Neural cell (in vitro differentiated cells): ENCODE data around the gene HBE1. TPM values are rescaled to one million over a fixed set of nuclear protein-coding genes. Genes with fewer than 3 reads are reported as not detected.
"Not testable (repeated sequence)": the region's sequence is repeated elsewhere in the genome, so short reads cannot be mapped to it uniquely, and the experiment has no call there.

Experiments
- H2AFZ ChIP-seq: fragments of 200-600, 300-800 bp; sonication (generic), shearing (Covaris generic); 2 replicates; pipeline ENCODE4 v1.6.0; 2014; ENCODE audit warnings: low read depth, mild to moderate bottlenecking, antibody characterized with exemption, low read length, moderate library complexity
- H3F3A ChIP-seq: fragments of 200-600 bp; shearing (Covaris generic); 2 replicates; pipeline ENCODE4 v1.6.1; 2016; ENCODE audit warnings: mild to moderate bottlenecking, moderate library complexity, mixed read lengths, antibody characterized with exemption, low read length; ENCODE audit not compliant: insufficient read depth, poor library complexity, severe bottlenecking
- H3K27ac ChIP-seq: fragments of 200-600, 300-800 bp; sonication (generic), shearing (Covaris generic); 2 replicates; pipeline ENCODE4 v1.5.1; 2014; ENCODE audit warnings: mild to moderate bottlenecking, low read length, moderate library complexity
- H3K27me3 ChIP-seq: fragments of 300-800, 200-600 bp; sonication (generic), shearing (Covaris generic); 2 replicates; pipeline ENCODE4 v1.6.0; 2014; ENCODE audit warnings: mild to moderate bottlenecking, low read depth, low read length, moderate library complexity; ENCODE audit not compliant: insufficient read depth
- H3K36me3 ChIP-seq: fragments of 300-800, 200-600 bp; sonication (generic), shearing (Covaris generic); 2 replicates; pipeline ENCODE4 v1.5.1; 2014; ENCODE audit warnings: mild to moderate bottlenecking, antibody characterized with exemption, low read length, moderate library complexity; ENCODE audit not compliant: insufficient read depth
- H3K4me2 ChIP-seq: fragments of 300-800, 200-600 bp; sonication (generic), shearing (Covaris generic); 2 replicates; pipeline ENCODE4 v1.6.0; 2014; ENCODE audit warnings: mild to moderate bottlenecking, low read length
- H3K4me3 ChIP-seq: fragments of 300-800, 200-600 bp; sonication (generic), shearing (Covaris generic); 2 replicates; pipeline ENCODE4 v1.5.1; 2014; ENCODE audit warnings: mild to moderate bottlenecking, low read length, moderate library complexity
- H3K79me2 ChIP-seq: fragments of 200-600 bp; shearing (Covaris generic); replicated peaks from 2 replicates; pipeline ENCODE4 v1.6.0; 2014; ENCODE audit warnings: mild to moderate bottlenecking, low read length, moderate library complexity; ENCODE audit not compliant: insufficient read depth
- H3K9ac ChIP-seq: fragments of 300-800, 200-600 bp; sonication (generic), shearing (Covaris generic); 2 replicates; pipeline ENCODE4 v1.6.1; 2016; ENCODE audit warnings: mild to moderate bottlenecking, low read length, mixed read lengths
- H3K9me2 ChIP-seq: fragments of 200-600 bp; shearing (Covaris generic); 2 replicates; pipeline ENCODE4 v1.6.1; 2016; ENCODE audit warnings: mild to moderate bottlenecking, low read length, mixed read lengths; ENCODE audit not compliant: insufficient read depth
- H3K9me3 ChIP-seq: fragments of 200-600, 300-800 bp; sonication (generic), shearing (Covaris generic); 2 replicates; pipeline ENCODE4 v1.6.1; 2016; ENCODE audit warnings: mild to moderate bottlenecking, mixed run types, low read length, moderate library complexity, mixed read lengths
- H4K20me1 ChIP-seq: fragments of 200-600 bp; shearing (Covaris generic); 2 replicates; pipeline ENCODE4 v1.6.1; 2016; ENCODE audit warnings: mild to moderate bottlenecking, mixed run types; ENCODE audit not compliant: insufficient read depth
- MXI1 ChIP-seq: fragments of 450-650 bp; conservative IDR thresholded peaks from 2 replicates; pipeline ENCODE4 v1.6.1; 2014; ENCODE audit warnings: antibody characterized with exemption, mild to moderate bottlenecking; ENCODE audit not compliant: poor library complexity, severe bottlenecking
- RAD21 ChIP-seq: fragments of 450-650 bp; conservative IDR thresholded peaks from 2 replicates; pipeline ENCODE4 v1.6.1; 2014; ENCODE audit warnings: antibody characterized with exemption, mild to moderate bottlenecking, moderate library complexity
- TAF1 ChIP-seq: IDR thresholded peaks from 2 replicates; pipeline ENCODE4 v1.6.1; 2012; ENCODE audit warnings: low read depth
- polyA plus RNA-seq: library from polyadenylated mRNA; depleted of rRNA; stranded (reverse); fragments of >200 nt; gene quantifications from 2 replicates; pipeline ENCODE4 v1.2.3, GENCODE V29; 2014
- TF ChIP-seq, protein P1 (sequence below): fragments of 450-650 bp; IDR thresholded peaks from 2 replicates; pipeline ENCODE4 v1.5.1; 2014; ENCODE audit warnings: antibody characterized with exemption, mild to moderate bottlenecking, moderate library complexity; ENCODE audit not compliant: poor library complexity, severe bottlenecking
- TF ChIP-seq, protein P2 (sequence below): IDR thresholded peaks from 2 replicates; pipeline ENCODE4 v1.6.1; 2012; ENCODE audit warnings: borderline replicate concordance

The HBE1 gene
- polyA plus RNA-seq, 1 donor from 2014 or later = not detected

DNA sequence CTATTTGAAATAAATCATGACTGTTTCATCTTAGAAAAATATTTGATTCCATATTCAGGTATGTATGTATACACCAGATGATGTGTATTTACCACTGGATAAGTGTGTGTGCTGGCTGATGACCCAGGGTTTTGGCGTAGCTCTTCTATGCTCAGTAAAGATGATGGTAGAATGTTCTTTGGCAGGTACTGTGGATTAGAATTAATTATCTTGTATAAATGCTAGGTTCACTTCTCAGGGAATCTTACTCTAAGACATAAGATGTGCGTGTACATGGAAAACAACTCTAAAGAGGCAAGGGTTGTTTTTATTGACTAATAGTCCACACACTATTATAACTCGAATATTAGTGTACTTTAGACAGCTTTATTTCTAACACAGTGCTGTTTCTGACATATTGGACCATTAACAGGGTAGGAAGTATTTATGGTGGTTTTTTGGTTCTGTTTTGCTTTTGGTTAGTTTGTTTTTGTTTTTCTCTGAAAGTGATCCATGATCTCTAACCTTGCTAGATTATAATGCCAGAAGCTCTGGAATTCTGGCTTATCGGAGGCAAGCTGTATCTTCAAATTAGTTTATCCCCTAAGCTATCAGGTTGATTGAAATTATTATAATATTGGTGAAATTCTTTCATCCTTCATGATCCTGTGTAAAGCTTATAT, 19.1 kb downstream of the HBE1 start:
- Histone ChIP-seq H3K79me2 (no peaks in the 10 kb centered on the region), H3K9me2 (no peaks in the 10 kb centered on the region), H3K4me2 (no peak overlapping the region), H4K20me1 (no peaks in the 10 kb centered on the region), H3K4me3 (no peak overlapping the region), H3F3A (no peaks in the 10 kb centered on the region), H3K27me3 (no peaks in the 10 kb centered on the region), H2AFZ (no peak overlapping the region), H3K9ac (no peak overlapping the region), H3K27ac (no peak overlapping the region), H3K9me3 (no peaks in the 10 kb centered on the region), H3K36me3 (no peaks in the 10 kb centered on the region)
- TF ChIP-seq TAF1 (no peak), RAD21 (no peak), MXI1 (no peak)
- TF ChIP-seq, protein P1, sequence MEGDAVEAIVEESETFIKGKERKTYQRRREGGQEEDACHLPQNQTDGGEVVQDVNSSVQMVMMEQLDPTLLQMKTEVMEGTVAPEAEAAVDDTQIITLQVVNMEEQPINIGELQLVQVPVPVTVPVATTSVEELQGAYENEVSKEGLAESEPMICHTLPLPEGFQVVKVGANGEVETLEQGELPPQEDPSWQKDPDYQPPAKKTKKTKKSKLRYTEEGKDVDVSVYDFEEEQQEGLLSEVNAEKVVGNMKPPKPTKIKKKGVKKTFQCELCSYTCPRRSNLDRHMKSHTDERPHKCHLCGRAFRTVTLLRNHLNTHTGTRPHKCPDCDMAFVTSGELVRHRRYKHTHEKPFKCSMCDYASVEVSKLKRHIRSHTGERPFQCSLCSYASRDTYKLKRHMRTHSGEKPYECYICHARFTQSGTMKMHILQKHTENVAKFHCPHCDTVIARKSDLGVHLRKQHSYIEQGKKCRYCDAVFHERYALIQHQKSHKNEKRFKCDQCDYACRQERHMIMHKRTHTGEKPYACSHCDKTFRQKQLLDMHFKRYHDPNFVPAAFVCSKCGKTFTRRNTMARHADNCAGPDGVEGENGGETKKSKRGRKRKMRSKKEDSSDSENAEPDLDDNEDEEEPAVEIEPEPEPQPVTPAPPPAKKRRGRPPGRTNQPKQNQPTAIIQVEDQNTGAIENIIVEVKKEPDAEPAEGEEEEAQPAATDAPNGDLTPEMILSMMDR = no peak
- TF ChIP-seq, protein P2, sequence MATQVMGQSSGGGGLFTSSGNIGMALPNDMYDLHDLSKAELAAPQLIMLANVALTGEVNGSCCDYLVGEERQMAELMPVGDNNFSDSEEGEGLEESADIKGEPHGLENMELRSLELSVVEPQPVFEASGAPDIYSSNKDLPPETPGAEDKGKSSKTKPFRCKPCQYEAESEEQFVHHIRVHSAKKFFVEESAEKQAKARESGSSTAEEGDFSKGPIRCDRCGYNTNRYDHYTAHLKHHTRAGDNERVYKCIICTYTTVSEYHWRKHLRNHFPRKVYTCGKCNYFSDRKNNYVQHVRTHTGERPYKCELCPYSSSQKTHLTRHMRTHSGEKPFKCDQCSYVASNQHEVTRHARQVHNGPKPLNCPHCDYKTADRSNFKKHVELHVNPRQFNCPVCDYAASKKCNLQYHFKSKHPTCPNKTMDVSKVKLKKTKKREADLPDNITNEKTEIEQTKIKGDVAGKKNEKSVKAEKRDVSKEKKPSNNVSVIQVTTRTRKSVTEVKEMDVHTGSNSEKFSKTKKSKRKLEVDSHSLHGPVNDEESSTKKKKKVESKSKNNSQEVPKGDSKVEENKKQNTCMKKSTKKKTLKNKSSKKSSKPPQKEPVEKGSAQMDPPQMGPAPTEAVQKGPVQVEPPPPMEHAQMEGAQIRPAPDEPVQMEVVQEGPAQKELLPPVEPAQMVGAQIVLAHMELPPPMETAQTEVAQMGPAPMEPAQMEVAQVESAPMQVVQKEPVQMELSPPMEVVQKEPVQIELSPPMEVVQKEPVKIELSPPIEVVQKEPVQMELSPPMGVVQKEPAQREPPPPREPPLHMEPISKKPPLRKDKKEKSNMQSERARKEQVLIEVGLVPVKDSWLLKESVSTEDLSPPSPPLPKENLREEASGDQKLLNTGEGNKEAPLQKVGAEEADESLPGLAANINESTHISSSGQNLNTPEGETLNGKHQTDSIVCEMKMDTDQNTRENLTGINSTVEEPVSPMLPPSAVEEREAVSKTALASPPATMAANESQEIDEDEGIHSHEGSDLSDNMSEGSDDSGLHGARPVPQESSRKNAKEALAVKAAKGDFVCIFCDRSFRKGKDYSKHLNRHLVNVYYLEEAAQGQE = no peak

DNA sequence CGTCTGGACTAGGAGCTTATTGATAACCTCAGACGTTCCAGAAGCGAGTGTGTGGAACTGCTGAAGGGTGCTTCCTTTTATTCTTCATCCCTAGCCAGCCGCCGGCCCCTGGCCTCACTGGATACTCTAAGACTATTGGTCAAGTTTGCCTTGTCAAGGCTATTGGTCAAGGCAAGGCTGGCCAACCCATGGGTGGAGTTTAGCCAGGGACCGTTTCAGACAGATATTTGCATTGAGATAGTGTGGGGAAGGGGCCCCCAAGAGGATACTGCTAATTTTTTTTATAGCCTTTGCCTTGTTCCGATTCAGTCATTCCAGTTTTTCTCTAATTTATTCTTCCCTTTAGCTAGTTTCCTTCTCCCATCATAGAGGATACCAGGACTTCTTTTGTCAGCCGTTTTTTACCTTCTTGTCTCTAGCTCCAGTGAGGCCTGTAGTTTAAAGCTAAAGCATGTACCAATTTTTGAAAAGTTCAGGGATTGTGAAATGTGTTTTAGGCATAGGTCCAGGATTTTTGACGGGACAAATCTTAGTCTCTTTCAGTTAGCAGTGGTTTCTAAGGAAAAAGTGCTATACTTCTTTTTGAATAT, 19.8 kb downstream of the HBE1 start, which contains the start of gene HBG1:
Gene HBG1 (minus strand): TSS at position 51 of the 590 bp plus-strand sequence. CDS start 53 bp downstream, outside the sequence.
- not testable (repeated sequence) for H3K79me2 ChIP-seq, H3K27me3 ChIP-seq, H3K9ac ChIP-seq

DNA sequence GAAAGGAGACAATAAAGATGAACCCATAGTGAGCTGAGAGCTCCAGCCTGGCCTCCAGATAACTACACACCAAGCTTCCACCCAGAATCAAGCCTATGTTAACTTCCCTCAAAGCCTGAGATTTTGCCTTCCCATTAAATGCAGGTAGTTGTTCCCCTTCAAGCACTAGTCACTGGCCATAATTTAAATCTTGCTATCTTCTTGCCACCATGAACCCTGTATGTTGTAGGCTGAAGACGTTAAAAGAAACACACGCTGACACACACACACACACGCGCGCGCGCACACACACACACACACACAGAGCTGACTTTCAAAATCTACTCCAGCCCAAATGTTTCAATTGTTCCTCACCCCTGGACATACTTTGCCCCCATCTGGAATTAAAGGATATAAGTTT, 21.2 kb downstream of the HBE1 start:
- H4K20me1 ChIP-seq, H3K27ac ChIP-seq, H3K9ac ChIP-seq, H3K9me2 ChIP-seq, H3K79me2 ChIP-seq, H3K4me3 ChIP-seq, H3K36me3 ChIP-seq, H3K27me3 ChIP-seq, H2AFZ ChIP-seq, H3F3A ChIP-seq, H3K9me3 ChIP-seq, H3K4me2 ChIP-seq: not testable (repeated sequence)

More for the DNA sequence above, 19.8 kb downstream of the HBE1 start, which contains the start of gene HBG1:
- not testable (repeated sequence) for H3K4me2 ChIP-seq, H4K20me1 ChIP-seq, H2AFZ ChIP-seq, H3K27ac ChIP-seq, H3F3A ChIP-seq, H3K9me3 ChIP-seq, H3K9me2 ChIP-seq, H3K36me3 ChIP-seq, H3K4me3 ChIP-seq
